ENCODE results near the gene TBX21. TPM values are rescaled to one million over a fixed set of nuclear protein-coding genes. Genes with fewer than 3 reads are reported as not detected.

TBX21 gene
- total and polyA plus RNA-seq, 2 of the 4 experiments (the other 2 are of a cell fraction): not detected

DNA sequence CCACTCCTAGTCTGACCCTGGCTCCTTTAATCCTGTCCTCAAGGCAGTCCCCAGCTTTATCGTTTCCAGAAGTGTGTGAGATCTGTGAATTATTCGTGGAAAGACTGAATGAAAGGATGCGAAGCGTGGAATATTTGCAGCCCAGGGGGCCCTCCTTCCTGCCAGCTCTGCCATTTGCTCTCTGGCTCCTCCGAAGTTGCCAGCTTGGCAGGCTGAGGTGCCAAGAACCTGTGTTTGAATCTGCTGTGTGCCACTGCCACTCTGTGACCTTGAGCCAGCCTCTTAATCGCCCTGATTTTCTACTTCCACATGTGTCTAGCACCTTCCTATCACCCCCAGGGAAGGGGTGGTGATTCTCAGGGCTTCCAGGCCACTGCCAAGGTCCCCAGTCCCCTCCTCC is 28.3 kb upstream of the TBX21 start:
- H4K20me1 ChIP-seq (ENCODE audit: insufficient read depth, low read length): peaks cover 10% of the 10 kb centered on the region
- no peak overlapping the region for H4K5ac ChIP-seq (ENCODE audit: low read depth, low read length)
- no peak overlapping the region for H3K14ac ChIP-seq (replicated peaks; ENCODE audit: low read depth, low read length)
- no peak overlapping the region for H3K4ac ChIP-seq (ENCODE audit: low read depth, low read length)
- no TSS peak for BruUV-seq (replicated peaks)
- POLR2A ChIA-PET (ENCODE audit: unreplicated experiment): interaction anchor here (0.7 kb wide), 1 partner anchor 19 kb away, joined by 3 read pairs; no protein-coding TSS in a partner anchor
- peaks cover 16% of the 10 kb centered on the region; the same call in 1 of the 2 replicates for H3K36me3 ChIP-seq (ENCODE audit: control insufficient read depth, insufficient read depth, low read length)
- H3K27ac ChIP-seq (ENCODE audit: insufficient read depth, low read length): no peak overlapping the region
- no peaks in the 10 kb centered on the region for H3K79me1 ChIP-seq (ENCODE audit: low read depth in 1 of 2, low read length in 2 of 2)
- DNase-seq (no peak), ATAC-seq (ENCODE audit: low read depth) (no peak)
- dilution Hi-C loops (cut with HindIII; ENCODE audit: low sequenced_read_pairs, unreplicated experiment) (no loop called here), intact Hi-C loops (cut with micrococcal nuclease) (no loop called here), in situ Hi-C loops (cut with MboI; ENCODE audit: low sequenced_read_pairs) (no loop called here)
- no peak overlapping the region for H4K8ac ChIP-seq (ENCODE audit: low read depth in 2 of 2, low read length in 2 of 2)
- no peak overlapping the region for H2BK15ac ChIP-seq (ENCODE audit: low read depth, low read length)
- H2AK9ac ChIP-seq (replicated peaks; ENCODE audit: low read depth, low read length, poor library complexity): no peak overlapping the region
- H2BK5ac ChIP-seq (ENCODE audit: low read depth, low read length, poor library complexity, severe bottlenecking): no peak overlapping the region
- H2AK5ac ChIP-seq (ENCODE audit: low read depth, low read length): no peak overlapping the region
- no peak overlapping the region for H3K4me2 ChIP-seq (ENCODE audit: low read depth, low read length)
- H3K9me1 ChIP-seq (ENCODE audit: insufficient read depth, low read length): peaks cover 3% of the 10 kb centered on the region; the same call in 1 of the 2 replicates
- WGBS, 2 experiments (ENCODE audit: extremely low coverage in 2 of 2, insufficient read length in 1 of 2): 90% methylated on average over 3 of the region's 6 CpGs; no CpG with 5 or more reads in 1 of the 2 experiments
- CTCF ChIA-PET: no interaction called here
- H3K4me3 ChIP-seq (ENCODE audit: insufficient read depth, low read depth, low read length): no peak overlapping the region
- H2BK120ac ChIP-seq (ENCODE audit: low read depth, low read length): no peak overlapping the region
- H3K56ac ChIP-seq (ENCODE audit: extremely low read depth, insufficient read depth, low read length): no peak overlapping the region
- no peak overlapping the region for H3K9ac ChIP-seq (ENCODE audit: low read depth, low read length)
- 0 out of 2 replicates have a peak, but pooled peaks cover 1% of the 10 kb centered on the region for H3K4me1 ChIP-seq (ENCODE audit: control insufficient read depth, insufficient read depth, low read length)
- H4K91ac ChIP-seq (ENCODE audit: insufficient read depth, low read depth, low read length): no peak overlapping the region
- no peak for TF ChIP-seq CHD1 (IDR thresholded peaks at IDR 0.05; ENCODE audit: low read depth, low read length)
- TF ChIP-seq BHLHE40 (IDR thresholded peaks at IDR 0.05; ENCODE audit: low read depth, low read length): no peak
- TF ChIP-seq FOS (IDR thresholded peaks at IDR 0.05; ENCODE audit: low read depth, low read length): no peak
- TF ChIP-seq POLR2A (IDR thresholded peaks at IDR 0.05; ENCODE audit: low read depth, low read length): no peak
- TF ChIP-seq, protein P1, sequence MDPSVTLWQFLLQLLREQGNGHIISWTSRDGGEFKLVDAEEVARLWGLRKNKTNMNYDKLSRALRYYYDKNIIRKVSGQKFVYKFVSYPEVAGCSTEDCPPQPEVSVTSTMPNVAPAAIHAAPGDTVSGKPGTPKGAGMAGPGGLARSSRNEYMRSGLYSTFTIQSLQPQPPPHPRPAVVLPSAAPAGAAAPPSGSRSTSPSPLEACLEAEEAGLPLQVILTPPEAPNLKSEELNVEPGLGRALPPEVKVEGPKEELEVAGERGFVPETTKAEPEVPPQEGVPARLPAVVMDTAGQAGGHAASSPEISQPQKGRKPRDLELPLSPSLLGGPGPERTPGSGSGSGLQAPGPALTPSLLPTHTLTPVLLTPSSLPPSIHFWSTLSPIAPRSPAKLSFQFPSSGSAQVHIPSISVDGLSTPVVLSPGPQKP (IDR thresholded peaks at IDR 0.05; ENCODE audit: borderline replicate concordance, low read depth, low read length): no peak
- TF ChIP-seq RFX5 (IDR thresholded peaks at IDR 0.05; ENCODE audit: low read depth, low read length): no peak
- TF ChIP-seq RAD21 (IDR thresholded peaks at IDR 0.05; ENCODE audit: low read length): no peak
- TF ChIP-seq MAFK (IDR thresholded peaks at IDR 0.05; ENCODE audit: low read depth, low read length): no peak
- TF ChIP-seq MXI1 (IDR thresholded peaks at IDR 0.05; ENCODE audit: borderline replicate concordance, low read depth, low read length): no peak
- no peak overlapping the region for H3K23ac ChIP-seq (ENCODE audit: low read depth, low read length)
- H3K18ac ChIP-seq (ENCODE audit: low read depth, low read length): no peak overlapping the region
- no peaks in the 10 kb centered on the region for H3K27me3 ChIP-seq (ENCODE audit: control insufficient read depth, insufficient read depth, low read length)
- no peaks in the 10 kb centered on the region for H3K9me3 ChIP-seq (ENCODE audit: control insufficient read depth, insufficient read depth, low read length)
- H2BK20ac ChIP-seq (ENCODE audit: low read depth, low read length): no peak overlapping the region
- H2AFZ ChIP-seq (replicated peaks; ENCODE audit: low read length, poor library complexity): no peak overlapping the region

All from IMR-90 (cell line).